GM12878 (cell line): ENCODE data around the gene RBM15. TPM values are rescaled to one million over a fixed set of nuclear protein-coding genes. Genes with fewer than 3 reads are reported as not detected.

Experiments
- ATAC-seq: fragments of 200-7000 bp; cut with Tn5 transposase; 3 replicates; pipeline ENCODE4 v1.9.1; 2020; ENCODE audit warnings: mild to moderate bottlenecking, moderate library complexity
- BruUV-seq: library from RNA; stranded (reverse); fragments of 400-500 nt; replicated peaks from 2 replicates; lab custom pipeline; 2021; lab: Mats Ljungman, UMichigan
- CTCF ChIA-PET: fragments of 300-600 bp; sonication (Branson Sonifier 250); formaldehyde crosslinking; extraction: SDS; loops from one replicate; lab custom pipeline; 2021; ENCODE audit warnings: inconsistent platforms; lab: Yijun Ruan, JAX
- POLR2A ChIA-PET: fragments of 350-600 bp; formaldehyde crosslinking; extraction: SDS; loops from one replicate; lab custom pipeline; 2021; ENCODE audit warnings: inconsistent platforms; lab: Charles Lee
- RAD21 ChIA-PET: fragments of 300-600 bp; sonication (Branson Sonifier 250); formaldehyde crosslinking; loops from one replicate; lab custom pipeline; 2023; ENCODE audit warnings: antibody characterized with exemption; ENCODE audit not compliant: unreplicated experiment; lab: Charles Lee
- SMC1A ChIA-PET: fragments of 300-600 bp; sonication (Branson Sonifier 250); formaldehyde crosslinking; loops from one replicate; lab custom pipeline; 2023; ENCODE audit not compliant: unreplicated experiment, uncharacterized antibody; lab: Charles Lee
- DNase-seq: peaks from one replicate; pipeline ENCODE4 v3.0.0-alpha.2; 2011; ENCODE audit warnings: low read depth, low spot score
- FAIRE-seq: peaks from 3 replicates; lab custom pipeline; 2011; peaks lifted over from hg19 to GRCh38; lab: Jason Lieb, UNC
- H2AFZ ChIP-seq: 2 replicates; pipeline ENCODE4 v1.6.0; 2011; ENCODE audit warnings: low read depth, low read length, control low read depth; ENCODE audit not compliant: control insufficient read depth
- H3K27ac ChIP-seq: 2 replicates; pipeline ENCODE4 v1.5.1; 2011; ENCODE audit warnings: control low read depth; ENCODE audit not compliant: control insufficient read depth, insufficient read depth
- H3K27me3 ChIP-seq, 2 experiments: replicated peaks in 1 of 2; 2 replicates each; pipeline versions ENCODE4 v1.6.0 to v1.6.1; 2011; ENCODE audit warnings: low read length in 1 of 2; ENCODE audit not compliant: control insufficient read depth in 2 of 2, insufficient read depth in 2 of 2
- H3K36me3 ChIP-seq, 2 experiments: 2 replicates each; pipeline ENCODE4 v1.5.1; 2011; ENCODE audit warnings: low read length in 1 of 2; ENCODE audit not compliant: control insufficient read depth in 2 of 2, insufficient read depth in 2 of 2
- H3K4me1 ChIP-seq: 2 replicates; pipeline ENCODE4 v1.6.1; 2011; ENCODE audit warnings: mild to moderate bottlenecking, low read length, moderate library complexity, mixed read lengths; ENCODE audit not compliant: control insufficient read depth, insufficient read depth
- H3K4me2 ChIP-seq: 2 replicates; pipeline ENCODE4 v1.6.0; 2011; ENCODE audit warnings: control low read depth; ENCODE audit not compliant: control insufficient read depth, insufficient read depth
- H3K4me3 ChIP-seq: fragments of 200-600 bp; sonication (generic); 2 replicates; pipeline ENCODE4 v1.5.1; 2016
- H3K79me2 ChIP-seq: 2 replicates; pipeline ENCODE4 v1.6.0; 2011; ENCODE audit warnings: low read length; ENCODE audit not compliant: control insufficient read depth, insufficient read depth
- H3K9ac ChIP-seq: 2 replicates; pipeline ENCODE4 v1.8.0; 2011; ENCODE audit warnings: low read length, control low read depth, mixed read lengths; ENCODE audit not compliant: control insufficient read depth, insufficient read depth
- H3K9me3 ChIP-seq: replicated peaks from 3 replicates; pipeline ENCODE4 v1.5.1; 2011; ENCODE audit warnings: mild to moderate bottlenecking, low read length; ENCODE audit not compliant: control insufficient read depth, insufficient read depth
- H4K20me1 ChIP-seq: 2 replicates; pipeline ENCODE4 v1.6.0; 2011; ENCODE audit not compliant: control insufficient read depth, insufficient read depth
- ASH2L ChIP-seq: fragments of 300-600, 200-600 bp; sonication (generic); IDR thresholded peaks from 2 replicates; pipeline ENCODE4 v1.6.1; 2017; ENCODE audit warnings: low read depth, mild to moderate bottlenecking, borderline replicate concordance
- BACH1 ChIP-seq: fragments of 450-650 bp; IDR thresholded peaks from 2 replicates; pipeline ENCODE4 v1.6.1; 2017; ENCODE audit warnings: mild to moderate bottlenecking, borderline replicate concordance
- CREB1 ChIP-seq: IDR thresholded peaks from 2 replicates; pipeline ENCODE4 v1.6.1; 2012; ENCODE audit warnings: low read depth, mild to moderate bottlenecking, inconsistent platforms
- GABPA ChIP-seq: IDR thresholded peaks from 2 replicates; pipeline ENCODE4 v1.6.1; 2014; ENCODE audit warnings: antibody characterized with exemption, low read depth, mild to moderate bottlenecking, inconsistent platforms
- HDAC2 ChIP-seq: fragments of 200-600 bp; sonication (generic); IDR thresholded peaks from 2 replicates; pipeline ENCODE4 v1.6.1; 2017
- JUNB ChIP-seq: IDR thresholded peaks from 2 replicates; pipeline ENCODE4 v1.6.1; 2016; ENCODE audit warnings: antibody characterized with exemption, mild to moderate bottlenecking
- MYC ChIP-seq: IDR thresholded peaks from 2 replicates; pipeline ENCODE4 v1.6.1; 2011; ENCODE audit warnings: mild to moderate bottlenecking, low read length, moderate library complexity, inconsistent platforms; ENCODE audit not compliant: insufficient read depth, insufficient replicate concordance, insufficient read length, severe bottlenecking
- SRF ChIP-seq, 2 experiments: IDR thresholded peaks; 2 replicates each; pipeline ENCODE4 v1.6.1; 2011; ENCODE audit warnings: low read depth in 2 of 2, low read length in 2 of 2, mild to moderate bottlenecking in 1 of 2, moderate library complexity in 1 of 2
- SUZ12 ChIP-seq: fragments of 200-600 bp; sonication (generic); IDR thresholded peaks from one replicate; pipeline ENCODE4 v1.6.1; 2018; ENCODE audit warnings: antibody characterized with exemption, mild to moderate bottlenecking; ENCODE audit not compliant: unreplicated experiment
- ZNF274 ChIP-seq: IDR thresholded peaks from one replicate; pipeline ENCODE4 v1.8.0; 2011; ENCODE audit not compliant: insufficient read length, insufficient read depth
- WGBS: methylation state at CpG from one replicate; pipeline ENCODE4 v1.1.6; 2016; ENCODE audit warnings: low lambda C conversion rate; ENCODE audit not compliant: insufficient replicate concordance, insufficient coverage; ENCODE audit errors: missing lambda C conversion rate; 5-methylcytosine and 5-hydroxymethylcytosine counted together
- in situ Hi-C: fragments of 300-500 bp; cut with MboI; formaldehyde crosslinking; loops from 9 replicates; pipeline ENCODE4 v1.14.3; 2018; ENCODE audit warnings: mixed read lengths
- intact Hi-C: fragments of 100-400 bp; cut with micrococcal nuclease; formaldehyde crosslinking; loops from one replicate; pipeline ENCODE4 v1.14.2; 2022; ENCODE audit not compliant: unreplicated experiment
- polyA plus RNA-seq, 11 experiments: library from polyadenylated mRNA; depleted of rRNA in 4 of 11; unstranded in 6 of 11; stranded (reverse) in 5 of 11; fragments of >200 nt; fragmentation: Nextera tagmentation in 4 of 11; fragmentation: Illumina TruSeq in 1 of 11; extraction: Ambion mirVana in 4 of 11; extraction: Trizol in 1 of 11; gene quantifications; 1 replicate in 1 of 11; 2 replicates in 10 of 11; pipeline versions ENCODE4 v1.2.1 to v1.2.3, GENCODE V29; 2011 to 2016; ENCODE audit warnings: inconsistent platforms in 2 of 11, missing spikeins in 2 of 11, low read depth in 1 of 11
- total RNA-seq, 4 experiments: library from RNA; depleted of rRNA in 3 of 4; stranded (reverse); fragments of >200 nt in 3 of 4; fragmentation: Illumina TruSeq in 1 of 4; extraction: Trizol in 1 of 4; gene quantifications; 2 replicates each; pipeline versions ENCODE4 v1.2.1 to v1.2.3, GENCODE V29; 2013 to 2021
- TF ChIP-seq, protein P1 (sequence below): fragments of 450-650 bp; IDR thresholded peaks from 2 replicates; pipeline ENCODE4 v1.6.1; 2016; ENCODE audit warnings: mild to moderate bottlenecking
- TF ChIP-seq, protein P2 (sequence below): IDR thresholded peaks from 2 replicates; pipeline ENCODE4 v1.6.1; 2011; ENCODE audit warnings: borderline replicate concordance, low read depth, mild to moderate bottlenecking, moderate library complexity, mixed read lengths, low read length; ENCODE audit not compliant: insufficient read depth; ENCODE audit errors: extremely low read length

RBM15 gene
- total and polyA plus RNA-seq, 10 of the 15 experiments (the other 5 are each of a cell fraction or from before 2014, with no cell fraction given) = 3.1 to 63.2 (median 26.7) TPM

DNA sequence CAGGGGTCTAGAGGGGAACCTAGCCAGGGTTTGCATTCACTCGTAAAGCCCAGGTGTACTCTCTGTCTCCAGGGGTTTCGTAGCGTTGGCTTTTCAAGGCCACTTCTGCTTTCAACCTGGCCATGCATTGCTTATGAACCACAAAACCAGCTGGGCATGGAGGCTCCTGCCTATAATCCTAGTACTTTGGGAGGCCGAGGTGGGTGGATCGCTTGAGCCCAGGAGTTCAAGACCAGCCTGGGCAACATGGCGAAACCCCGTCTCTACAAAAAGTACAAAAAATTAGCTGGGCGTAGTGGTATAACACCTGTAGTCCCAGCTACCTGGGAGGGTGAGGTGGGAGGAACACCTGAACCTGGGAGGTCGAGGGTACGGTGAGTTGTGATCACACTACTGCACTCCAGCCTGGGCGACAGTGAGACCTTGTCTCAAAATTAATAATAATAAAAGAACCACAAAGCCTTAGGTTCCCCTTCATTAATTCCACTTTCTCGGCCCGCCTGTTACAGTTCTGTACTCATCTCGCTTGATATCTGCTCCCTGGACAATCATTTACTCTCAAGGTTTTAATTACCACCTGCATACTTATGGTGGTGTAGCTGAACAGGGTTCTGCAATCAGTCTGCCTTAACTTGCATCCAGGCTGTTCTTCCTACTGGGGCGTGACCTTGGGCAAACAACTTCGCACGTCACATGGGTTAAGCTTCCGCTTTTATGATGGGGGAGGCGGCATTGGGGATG lies 45.6 kb downstream of the RBM15 start (continued):
- TF ChIP-seq CREB1 (peak; percentile 49; the same call in 1 of the 2 replicates), MYC (no peak), GABPA (no peak), HDAC2 (no peak), JUNB (no peak), SRF (IDR thresholded peaks at IDR 0.05; ENCODE audit: low read depth in 2 of 2, low read length in 2 of 2) (no peak), BACH1 (no peak), ASH2L (no peak), ZNF274 (no peak)

DNA sequence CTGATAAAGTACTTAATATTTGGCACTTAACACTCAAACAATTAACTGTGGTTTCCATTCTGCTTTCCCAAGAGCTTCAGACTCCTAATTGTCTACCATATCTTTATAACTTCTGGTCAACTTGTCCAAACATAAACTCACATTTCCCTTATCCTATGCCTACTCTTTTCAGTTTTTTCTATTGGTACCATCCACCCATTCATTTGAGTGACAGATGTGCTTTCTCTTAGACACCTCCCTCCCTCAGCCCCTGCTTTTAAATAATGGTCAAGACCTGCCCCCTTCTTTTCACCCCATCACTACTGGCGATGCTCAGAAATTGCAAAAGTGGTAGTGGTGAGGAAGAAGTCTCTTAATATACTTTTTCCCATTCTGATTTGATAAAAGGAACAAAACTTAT lies 46.2 kb downstream of the RBM15 start:
- DNase-seq (no peak), ATAC-seq (no peak; the same call in 2 of the 3 replicates), FAIRE-seq (no peak)
- CTCF ChIA-PET = interaction anchor here (1.0 to 4.8 kb wide), 10 partner anchors 9 to 189 kb away, joined by 3 to 21 read pairs (median 6); partner anchors contain the start of genes LAMTOR5 and RBM15
- 100% methylated on average over 1 of the region's 1 CpG for WGBS
- H3K79me2 ChIP-seq = no peaks in the 10 kb centered on the region
- no peak overlapping the region for H3K9ac ChIP-seq
- H2AFZ ChIP-seq = no peak overlapping the region; the same call in 1 of the 2 replicates
- RAD21 ChIA-PET = interaction anchor here (0.6 to 3.7 kb wide), 11 partner anchors 12 to 323 kb away, joined by 3 to 35 read pairs (median 3); partner anchors contain the start of gene RBM15
- peak overlapping the region; percentile 69 for H3K27ac ChIP-seq
- H4K20me1 ChIP-seq = no peaks in the 10 kb centered on the region
- no peaks in the 10 kb centered on the region for H3K27me3 ChIP-seq
- SMC1A ChIA-PET = interaction anchor here (0.6 to 5.0 kb wide), 17 partner anchors 13 to 189 kb away, joined by 3 to 37 read pairs (median 4); partner anchors contain the start of genes LAMTOR5 and RBM15
- peak overlapping the region; percentile 91 for H3K4me2 ChIP-seq
- H3K9me3 ChIP-seq = no peaks in the 10 kb centered on the region
- TF ChIP-seq, protein P1, sequence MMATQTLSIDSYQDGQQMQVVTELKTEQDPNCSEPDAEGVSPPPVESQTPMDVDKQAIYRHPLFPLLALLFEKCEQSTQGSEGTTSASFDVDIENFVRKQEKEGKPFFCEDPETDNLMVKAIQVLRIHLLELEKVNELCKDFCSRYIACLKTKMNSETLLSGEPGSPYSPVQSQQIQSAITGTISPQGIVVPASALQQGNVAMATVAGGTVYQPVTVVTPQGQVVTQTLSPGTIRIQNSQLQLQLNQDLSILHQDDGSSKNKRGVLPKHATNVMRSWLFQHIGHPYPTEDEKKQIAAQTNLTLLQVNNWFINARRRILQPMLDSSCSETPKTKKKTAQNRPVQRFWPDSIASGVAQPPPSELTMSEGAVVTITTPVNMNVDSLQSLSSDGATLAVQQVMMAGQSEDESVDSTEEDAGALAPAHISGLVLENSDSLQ = peak; percentile 84
- TF ChIP-seq, protein P2, sequence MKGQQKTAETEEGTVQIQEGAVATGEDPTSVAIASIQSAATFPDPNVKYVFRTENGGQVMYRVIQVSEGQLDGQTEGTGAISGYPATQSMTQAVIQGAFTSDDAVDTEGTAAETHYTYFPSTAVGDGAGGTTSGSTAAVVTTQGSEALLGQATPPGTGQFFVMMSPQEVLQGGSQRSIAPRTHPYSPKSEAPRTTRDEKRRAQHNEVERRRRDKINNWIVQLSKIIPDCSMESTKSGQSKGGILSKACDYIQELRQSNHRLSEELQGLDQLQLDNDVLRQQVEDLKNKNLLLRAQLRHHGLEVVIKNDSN = peak; percentile 4
- no peak for TF ChIP-seq SUZ12
- POLR2A ChIA-PET = interaction anchor here (0.7 to 3.3 kb wide), 7 partner anchors 12 to 47 kb away, joined by 3 to 28 read pairs (median 6); partner anchors contain the start of gene RBM15
- H3K4me1 ChIP-seq = peaks cover 25% of the 10 kb centered on the region
- no peaks in the 10 kb centered on the region for H3K36me3 ChIP-seq
- in situ Hi-C loops = no loop called here
- H3K4me3 ChIP-seq = no peak overlapping the region; the same call in 1 of the 2 replicates
- BruUV-seq = no TSS peak
- intact Hi-C loops = loop anchor here (2.0 kb wide), 2 partner anchors 21 to 47 kb away; partner anchors contain the start of gene RBM15
